LoVo (cell line): ENCODE data around the gene PLEKHH1.

Source experiments
- DNase-seq: peaks from one replicate; pipeline ENCODE4 v3.0.0-alpha.2; 2016; ENCODE audit warnings: low spot score

Gene PLEKHH1

GRCh38 chr14:67532998-67533753, at the start of gene PLEKHH1:
TSS of gene PLEKHH1 (plus strand) at chr14:67533290. CDS start at chr14:67541868, 8,578 bp downstream.
- peak; percentile 84 for DNase-seq

GRCh38 chr14:67483579-67484285, 49.4 kb upstream of the PLEKHH1 start:
- no peak for DNase-seq

- no peak for DNase-seq
Observed at GRCh38 chr14:67485501-67486095, 47.5 kb upstream of the PLEKHH1 start.

- no peak for DNase-seq
Observed at GRCh38 chr14:67486890-67487289, 46.2 kb upstream of the PLEKHH1 start.

GRCh38 chr14:67487332-67487731, 45.8 kb upstream of the PLEKHH1 start:
- no peak for DNase-seq

DNA sequence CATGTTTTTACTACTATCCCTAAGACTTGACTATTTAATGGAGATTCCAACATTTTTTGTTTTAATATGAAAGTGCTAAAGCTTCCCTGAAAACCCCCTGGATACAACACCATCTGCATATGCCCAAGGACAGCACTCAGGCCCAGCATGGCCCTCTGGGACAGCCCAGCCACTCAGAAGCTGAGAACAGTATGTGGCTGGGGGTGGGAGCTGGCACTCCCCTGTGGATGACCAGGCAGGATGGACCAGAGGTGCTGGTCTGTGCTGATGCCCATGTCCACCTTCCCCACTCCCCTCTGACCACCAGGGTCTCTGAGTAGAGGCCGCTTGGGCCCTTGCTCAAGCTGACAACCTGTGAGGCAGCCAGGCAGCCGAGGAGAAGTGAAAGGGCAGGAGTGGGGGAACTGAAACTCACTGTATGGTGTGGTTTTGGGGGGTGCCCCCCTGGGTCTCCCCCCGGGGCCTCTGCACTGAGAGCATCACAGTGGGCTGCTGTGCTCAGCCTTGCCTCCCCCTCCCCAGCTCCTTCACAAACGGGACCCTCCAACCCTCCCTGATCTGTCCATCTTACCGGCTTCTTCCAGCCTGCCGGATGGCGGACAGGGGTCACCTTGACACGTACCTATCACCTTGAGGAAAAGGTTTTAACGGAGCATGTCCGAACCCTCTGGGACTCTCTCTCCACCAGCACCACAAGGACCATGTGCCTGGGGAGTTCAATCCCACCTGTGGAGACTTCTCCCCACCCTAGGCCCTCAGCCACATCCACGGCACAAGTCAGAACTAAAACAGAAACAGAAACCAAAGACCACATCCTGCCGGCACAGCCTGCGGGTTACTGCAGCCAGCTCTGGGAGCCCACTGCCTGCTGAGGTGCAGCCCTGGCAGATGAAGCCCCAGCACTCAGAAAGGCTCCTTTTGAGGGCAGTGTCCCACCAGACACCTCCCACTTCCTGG, 44.9 kb upstream of the PLEKHH1 start, which contains the start of gene TMEM229B:
Gene TMEM229B (minus strand): TSS at position 785 of the 957 bp plus-strand sequence. CDS start 14,798 bp downstream, outside the sequence.
- peak; percentile 19 for DNase-seq

GRCh38 chr14:67490196-67490595, 42.9 kb upstream of the PLEKHH1 start:
- no peak for DNase-seq

DNA sequence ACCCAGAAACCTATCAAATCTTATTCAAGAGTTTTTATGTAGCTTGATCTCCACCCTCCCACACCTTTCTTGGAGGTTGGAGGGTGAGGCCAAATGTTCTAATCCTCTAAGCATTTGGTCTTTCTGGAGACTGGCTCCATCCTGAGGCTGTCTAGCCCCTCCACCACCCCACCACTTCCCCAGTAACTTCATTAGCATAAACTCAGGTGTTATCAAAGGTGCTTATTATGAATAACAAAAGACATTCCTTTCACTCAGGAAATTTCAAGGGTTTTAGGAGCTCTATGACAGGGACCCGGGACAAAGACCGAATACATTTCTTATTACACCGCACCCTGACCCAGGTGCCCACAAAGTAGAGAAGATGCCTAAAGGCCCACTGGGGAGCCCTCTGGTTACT, 41.8 kb upstream of the PLEKHH1 start:
- no peak for DNase-seq

DNA sequence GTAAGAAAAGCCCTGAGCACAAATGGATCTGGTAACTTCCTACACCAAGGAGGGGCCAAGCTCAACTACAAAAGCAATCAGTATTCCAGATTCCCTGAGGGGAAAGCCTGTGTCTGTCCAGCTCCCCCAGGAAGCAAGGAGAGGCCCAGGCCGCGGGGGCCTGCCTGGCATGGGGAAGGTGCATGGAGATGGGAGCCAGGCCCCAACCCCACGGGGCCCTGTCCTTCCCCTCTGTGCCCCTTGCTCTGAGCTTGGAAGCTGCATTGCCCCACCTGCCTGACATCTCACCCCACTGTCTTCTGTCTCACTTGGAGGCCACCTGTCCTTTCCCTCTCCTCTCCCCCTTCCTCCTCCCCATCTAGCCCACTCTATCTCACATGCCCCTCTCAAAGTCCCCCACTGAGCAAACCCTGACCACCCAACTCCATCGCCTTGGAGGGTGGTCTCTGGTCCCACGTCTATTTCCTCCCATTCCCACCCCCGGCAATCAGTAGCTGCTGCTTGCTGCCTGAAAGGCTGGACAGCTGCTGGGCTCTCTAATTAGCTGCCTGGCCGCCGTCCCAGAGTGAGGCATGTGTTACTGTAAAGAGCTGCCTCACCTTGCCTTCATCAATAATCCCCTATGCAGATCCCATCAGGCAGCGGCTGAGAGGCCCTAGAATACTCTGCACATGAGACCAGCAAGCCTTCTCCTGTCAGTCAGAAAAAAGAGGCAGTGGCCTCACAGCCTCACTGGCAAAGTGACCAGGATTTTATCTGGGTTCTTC, 41.2 kb upstream of the PLEKHH1 start:
- no peak for DNase-seq

DNA sequence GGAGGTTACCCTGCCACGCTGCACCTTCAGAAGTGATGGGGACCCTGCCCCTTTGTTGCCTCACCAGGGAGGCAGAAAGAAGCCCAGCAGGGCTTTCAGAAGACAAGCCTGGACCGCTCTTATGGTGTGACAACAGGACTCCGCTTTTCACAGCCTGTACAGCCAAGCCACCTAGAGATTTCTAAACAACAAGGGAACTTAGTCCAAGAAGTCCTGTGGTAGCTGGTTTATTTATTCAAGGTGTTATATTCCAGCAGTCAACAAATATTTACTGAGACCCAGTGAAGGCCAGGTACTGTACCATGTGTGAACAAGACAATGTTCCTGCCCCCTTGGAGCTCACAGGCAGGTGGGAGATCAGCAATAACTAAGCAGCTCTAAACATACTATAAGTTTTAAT, 40.6 kb upstream of the PLEKHH1 start:
- no peak for DNase-seq

- DNase-seq = no peak
Observed at GRCh38 chr14:67493092-67493717, 39.9 kb upstream of the PLEKHH1 start.

DNA sequence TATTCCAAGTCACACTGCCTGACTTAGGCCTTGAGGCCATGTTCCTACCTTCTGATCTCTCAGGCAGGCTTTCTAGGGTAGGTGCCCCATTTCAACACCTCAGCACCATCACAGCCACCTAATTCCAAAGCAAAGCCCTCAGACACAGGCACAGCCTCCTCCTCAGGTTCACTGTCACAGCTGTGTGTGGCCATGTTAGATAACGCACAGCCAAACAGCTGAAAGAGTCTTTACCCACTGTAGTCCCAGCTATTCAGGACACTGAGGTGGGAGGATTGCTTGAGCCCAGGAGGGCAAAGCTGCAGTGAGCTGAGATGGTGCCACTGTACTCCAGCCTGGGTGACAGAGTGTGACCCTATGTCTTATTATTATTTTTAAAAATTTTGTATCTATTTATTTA, 37.3 kb upstream of the PLEKHH1 start:
- DNase-seq = no peak

DNA sequence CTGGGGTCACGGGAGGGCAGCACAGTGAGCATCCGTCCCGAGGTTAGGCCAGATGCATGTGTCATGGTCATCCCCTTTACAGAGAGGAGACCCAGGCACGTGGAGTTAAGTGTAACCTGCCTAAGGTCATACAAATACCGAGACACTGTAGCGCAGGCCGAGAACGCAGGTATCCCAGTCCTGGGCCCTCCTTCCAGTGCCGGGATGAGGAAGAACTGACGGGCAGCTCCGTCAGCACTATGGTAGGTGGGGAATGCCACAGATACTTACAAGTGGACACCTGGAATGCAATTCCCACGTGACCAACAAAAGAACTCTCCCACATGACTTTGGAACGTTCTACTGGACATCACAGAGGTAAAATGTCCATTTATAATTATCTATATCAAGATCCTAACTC, 35.9 kb upstream of the PLEKHH1 start:
- DNase-seq = no peak

DNA sequence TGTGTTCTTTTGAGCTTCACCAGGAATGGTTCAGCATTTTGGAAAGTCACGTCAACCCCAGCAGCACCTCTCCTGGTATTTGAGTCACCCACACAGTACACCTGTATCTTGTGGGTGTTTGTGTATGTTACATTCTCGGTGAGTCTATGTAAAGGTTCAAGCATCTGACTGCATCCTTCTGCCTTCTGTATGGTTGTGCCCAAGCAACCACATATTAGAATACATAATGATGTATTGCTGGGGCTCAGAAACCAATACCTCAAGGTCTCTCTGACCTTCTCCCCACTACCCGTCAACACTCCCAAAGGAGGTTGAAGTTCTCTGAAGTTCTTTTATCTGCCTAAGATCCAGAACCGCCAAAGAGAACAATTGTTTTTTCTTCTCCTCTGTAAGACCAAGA, 35.4 kb upstream of the PLEKHH1 start:
- no peak for DNase-seq

DNA sequence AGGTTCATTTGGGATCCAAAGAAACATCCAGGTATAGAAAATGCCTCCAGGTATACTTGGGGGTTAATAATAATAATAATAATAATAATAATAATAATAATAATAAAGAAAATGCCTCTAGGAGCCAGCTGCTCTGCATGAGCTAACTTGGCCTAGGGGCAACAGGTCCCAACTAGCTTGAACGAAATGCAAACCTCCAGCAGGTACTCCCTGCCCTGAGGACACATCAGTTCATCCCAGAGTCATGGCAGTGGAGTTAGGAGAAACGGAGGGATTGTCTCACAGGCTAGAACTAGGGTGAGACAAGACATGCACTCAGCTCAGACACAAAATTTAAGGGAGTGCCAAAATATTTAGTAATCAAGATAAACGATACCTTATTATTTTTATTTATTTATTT, 32.1 kb upstream of the PLEKHH1 start:
- DNase-seq = no peak

- DNase-seq = no peak
Observed at GRCh38 chr14:67501670-67502069, 31.4 kb upstream of the PLEKHH1 start.

GRCh38 chr14:67502867-67503266, 30.2 kb upstream of the PLEKHH1 start:
- no peak for DNase-seq

DNA sequence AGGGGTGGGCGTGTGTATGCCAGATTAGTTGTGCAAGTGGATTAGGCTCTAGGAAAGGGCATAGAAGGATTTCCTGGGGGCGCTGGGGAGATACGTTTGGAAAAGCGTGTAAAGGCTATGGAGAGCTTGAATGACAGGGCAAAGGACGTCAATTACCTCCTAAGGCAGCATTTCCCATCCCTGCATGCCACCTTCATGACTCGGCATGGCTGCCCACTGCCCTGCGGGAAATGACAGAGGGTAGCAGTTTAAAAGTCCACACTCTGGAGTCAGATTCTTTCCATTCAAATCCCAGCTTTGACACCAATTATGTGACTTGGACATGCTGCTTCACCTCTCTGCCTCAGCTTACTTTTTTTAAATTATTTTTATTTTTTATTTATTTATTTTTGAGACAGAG, 29.8 kb upstream of the PLEKHH1 start:
- no peak for DNase-seq

GRCh38 chr14:67505254-67505653, 27.8 kb upstream of the PLEKHH1 start:
- no peak for DNase-seq

GRCh38 chr14:67508956-67509355, 24.1 kb upstream of the PLEKHH1 start:
- DNase-seq = no peak

DNA sequence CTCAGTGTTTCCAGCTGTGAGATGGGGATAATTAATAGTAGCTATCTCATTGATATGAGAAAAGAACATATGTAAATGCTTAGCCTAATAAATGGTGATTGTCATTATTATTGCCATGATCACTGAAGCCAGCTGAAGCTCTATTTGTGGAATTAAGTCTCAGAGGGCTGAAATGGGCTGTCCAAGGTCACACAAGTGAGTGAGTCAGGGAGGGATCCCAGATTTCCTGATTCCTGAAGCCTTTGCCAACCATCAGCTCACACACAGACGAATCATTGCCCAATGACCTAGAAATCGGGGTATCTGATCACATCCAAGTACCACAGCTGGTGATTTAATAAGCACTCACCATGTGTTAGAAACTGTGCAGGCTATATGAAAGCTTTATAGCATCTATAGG, 23.0 kb upstream of the PLEKHH1 start:
- no peak for DNase-seq
